H1 (cell line): ENCODE measurements around the gene KRT13. TPM values are rescaled to one million over a fixed set of nuclear protein-coding genes. Genes with fewer than 3 reads are reported as not detected.

Experiments used
- CTCF ChIA-PET: fragments of 300-600 bp; sonication (Branson Sonifier 250); formaldehyde crosslinking; loops from one replicate; lab custom pipeline; 2021; ENCODE audit not compliant: partially characterized antibody; lab: Charles Lee
- POLR2A ChIA-PET: fragments of 300-600 bp; sonication (Branson Sonifier 250); formaldehyde crosslinking; loops from one replicate; lab custom pipeline; 2021; ENCODE audit warnings: inconsistent platforms; ENCODE audit not compliant: partially characterized antibody; lab: Charles Lee
- DNase-seq, 2 experiments: peaks; one replicate each; pipeline versions ENCODE4 v3.0.0 to v3.0.0-alpha.2; 2010 to 2022; ENCODE audit warnings: low spot score in 2 of 2, low read depth in 1 of 2, mixed read lengths in 1 of 2
- FAIRE-seq: peaks from 2 replicates; lab custom pipeline; 2011; peaks lifted over from hg19 to GRCh38; lab: Jason Lieb, UNC
- H2AFZ ChIP-seq: 2 replicates; pipeline ENCODE4 v1.8.1; 2012; ENCODE audit warnings: low read length, inconsistent platforms
- H2AK5ac ChIP-seq: 2 replicates; pipeline ENCODE4 v1.6.1; 2013; ENCODE audit warnings: low read depth, low read length
- H2BK120ac ChIP-seq: replicated peaks from 2 replicates; pipeline ENCODE3; 2013; ENCODE audit warnings: low read depth, low read length, inconsistent platforms
- H2BK12ac ChIP-seq: 2 replicates; pipeline ENCODE4 v1.6.1; 2013; ENCODE audit warnings: low read depth, low read length
- H2BK15ac ChIP-seq: 2 replicates; pipeline ENCODE4 v1.6.1; 2013; ENCODE audit warnings: low read length
- H2BK20ac ChIP-seq: 2 replicates; pipeline ENCODE4 v1.6.1; 2013; ENCODE audit warnings: low read length
- H2BK5ac ChIP-seq: 2 replicates; pipeline ENCODE4 v1.6.1; 2013; ENCODE audit warnings: low read depth, low read length
- H3K14ac ChIP-seq: 2 replicates; pipeline ENCODE4 v1.6.1; 2013; ENCODE audit warnings: inconsistent platforms; ENCODE audit not compliant: insufficient read length
- H3K18ac ChIP-seq: 2 replicates; pipeline ENCODE4 v1.6.1; 2013; ENCODE audit warnings: low read length; ENCODE audit errors: extremely low read depth
- H3K23ac ChIP-seq: 2 replicates; pipeline ENCODE4 v1.6.1; 2013; ENCODE audit warnings: inconsistent platforms; ENCODE audit not compliant: insufficient read length
- H3K23me2 ChIP-seq: 2 replicates; pipeline ENCODE4 v1.6.1; 2013; ENCODE audit warnings: low read depth, low read length
- H3K27ac ChIP-seq: 2 replicates; pipeline ENCODE4 v1.6.1; 2011; ENCODE audit warnings: low read depth, low read length, inconsistent platforms
- H3K27me3 ChIP-seq, 4 experiments: replicated peaks in 1 of 4; 1 replicate in 1 of 4; 2 replicates in 3 of 4; pipeline versions ENCODE4 v1.6.1 to v1.8.1; 2011 to 2013; ENCODE audit warnings: low read length in 3 of 4, mild to moderate bottlenecking in 3 of 4, inconsistent platforms in 2 of 4, mixed read lengths in 2 of 4, moderate library complexity in 1 of 4; ENCODE audit not compliant: control insufficient read depth in 3 of 4, insufficient read depth in 3 of 4; ENCODE audit errors: extremely low read depth in 1 of 4
- H3K36me3 ChIP-seq, 4 experiments: 2 replicates each; pipeline versions ENCODE4 v1.6.1 to v1.8.1; 2011 to 2013; ENCODE audit warnings: mild to moderate bottlenecking in 4 of 4, low read length in 3 of 4, moderate library complexity in 2 of 4, control low read depth in 1 of 4, inconsistent platforms in 1 of 4; ENCODE audit not compliant: insufficient read depth in 4 of 4, control insufficient read depth in 2 of 4
- H3K4ac ChIP-seq: replicated peaks from 2 replicates; pipeline ENCODE3; 2013; ENCODE audit warnings: low read length, low read depth, mixed read lengths, inconsistent platforms; ENCODE audit not compliant: insufficient read length
- H3K4me1 ChIP-seq, 4 experiments: replicated peaks in 1 of 4; 1 replicate in 1 of 4; 2 replicates in 3 of 4; pipeline versions ENCODE4 v1.6.1 to v1.8.1; 2011 to 2013; ENCODE audit warnings: low read length in 3 of 4, inconsistent platforms in 2 of 4, mixed read lengths in 1 of 4; ENCODE audit not compliant: insufficient read depth in 4 of 4, control insufficient read depth in 3 of 4
- H3K4me2 ChIP-seq, 2 experiments: 2 replicates each; pipeline versions ENCODE4 v1.6.1 to v1.8.1; 2011 to 2013; ENCODE audit warnings: low read depth in 2 of 2, low read length in 2 of 2, control low read depth in 1 of 2, inconsistent platforms in 1 of 2, mild to moderate bottlenecking in 1 of 2; ENCODE audit not compliant: insufficient read depth in 1 of 2
- H3K4me3 ChIP-seq, 4 experiments: fragments of 200-600, 300-600 bp in 1 of 4; sonication (generic), shearing (Covaris generic), sonication (Bioruptor Twin) in 1 of 4; 2 replicates each; pipeline versions ENCODE4 v1.5.1 to v1.8.1; 2011 to 2016; ENCODE audit warnings: low read length in 4 of 4, low read depth in 3 of 4, control low read depth in 2 of 4, inconsistent platforms in 2 of 4, mild to moderate bottlenecking in 2 of 4, mixed read lengths in 1 of 4, moderate library complexity in 1 of 4; ENCODE audit not compliant: insufficient read depth in 2 of 4; ENCODE audit errors: extremely low read depth in 1 of 4
- H3K56ac ChIP-seq: replicated peaks from 2 replicates; pipeline ENCODE3; 2013; ENCODE audit warnings: low read depth, mild to moderate bottlenecking, mixed read lengths, low read length, inconsistent platforms; ENCODE audit not compliant: insufficient read length
- H3K79me1 ChIP-seq: 2 replicates; pipeline ENCODE4 v1.6.1; 2013; ENCODE audit warnings: low read depth, low read length, control low read depth
- H3K79me2 ChIP-seq, 2 experiments: 2 replicates each; pipeline versions ENCODE4 v1.6.1 to v1.8.1; 2012 to 2013; ENCODE audit warnings: low read length in 2 of 2, mild to moderate bottlenecking in 2 of 2, inconsistent platforms in 1 of 2; ENCODE audit not compliant: insufficient read depth in 2 of 2, control insufficient read depth in 1 of 2
- H3K9ac ChIP-seq, 4 experiments: replicated peaks in 1 of 4; 1 replicate in 1 of 4; 2 replicates in 3 of 4; pipeline versions ENCODE4 v1.6.1 to v1.8.1; 2011 to 2013; ENCODE audit warnings: low read depth in 3 of 4, low read length in 3 of 4, control low read depth in 2 of 4, mild to moderate bottlenecking in 2 of 4, moderate library complexity in 2 of 4, inconsistent platforms in 1 of 4; ENCODE audit errors: extremely low read depth in 1 of 4
- H3K9me3 ChIP-seq, 2 experiments: 2 replicates each; pipeline versions ENCODE4 v1.6.1 to v1.8.1; 2012 to 2013; ENCODE audit warnings: mild to moderate bottlenecking in 2 of 2, moderate library complexity in 2 of 2, control low read depth in 1 of 2, inconsistent platforms in 1 of 2, low read depth in 1 of 2, low read length in 1 of 2, mixed read lengths in 1 of 2; ENCODE audit not compliant: insufficient read depth in 2 of 2
- H4K20me1 ChIP-seq, 2 experiments: replicated peaks in 1 of 2; 2 replicates each; pipeline versions ENCODE3 to v1.8.1; 2011 to 2013; ENCODE audit warnings: inconsistent platforms in 2 of 2, low read length in 2 of 2, mild to moderate bottlenecking in 1 of 2; ENCODE audit not compliant: insufficient read depth in 2 of 2, control insufficient read depth in 1 of 2
- H4K5ac ChIP-seq: 2 replicates; pipeline ENCODE4 v1.6.1; 2013; ENCODE audit warnings: low read length, low read depth, mixed read lengths, inconsistent platforms; ENCODE audit not compliant: insufficient read length
- H4K8ac ChIP-seq: 2 replicates; pipeline ENCODE4 v1.8.0; 2013; ENCODE audit warnings: mild to moderate bottlenecking, moderate library complexity, low read length, inconsistent platforms; ENCODE audit not compliant: insufficient read depth; ENCODE audit errors: extremely low read depth
- H4K91ac ChIP-seq: replicated peaks from 2 replicates; pipeline ENCODE3; 2013; ENCODE audit warnings: low read length, mixed read lengths, inconsistent platforms; ENCODE audit not compliant: insufficient read length
- RBBP5 ChIP-seq: IDR thresholded peaks from 2 replicates; pipeline ENCODE4 v1.7.1; 2012; ENCODE audit warnings: low read depth, mild to moderate bottlenecking, inconsistent platforms, low read length, moderate library complexity, borderline replicate concordance
- RFX5 ChIP-seq: IDR thresholded peaks from 2 replicates; pipeline ENCODE4 v1.6.1; 2011; ENCODE audit warnings: low read depth, low read length, improper control_type of control experiment, borderline replicate concordance
- RNF2 ChIP-seq: fragments of 200-900, 300-1000 bp; sonication (generic); IDR thresholded peaks from 2 replicates; pipeline ENCODE4 v1.7.1; 2016; ENCODE audit warnings: borderline replicate concordance, low read depth, mild to moderate bottlenecking, antibody characterized with exemption, low read length; ENCODE audit not compliant: poor library complexity, severe bottlenecking; ENCODE audit errors: missing control alignments
- TCF12 ChIP-seq: IDR thresholded peaks from 2 replicates; pipeline ENCODE4 v1.6.1; 2011; ENCODE audit warnings: low read depth, mild to moderate bottlenecking, low read length
- WGBS, 2 experiments: shearing (Covaris generic) in 1 of 2; methylation state at CpG; one replicate each; pipeline versions ENCODE4 v1.1.6 to v1.1.7; 2013 to 2015; ENCODE audit warnings: low lambda C conversion rate in 2 of 2, mixed read lengths in 2 of 2, inconsistent platforms in 1 of 2, low coverage in 1 of 2, missing lambda C conversion rate in 1 of 2; ENCODE audit not compliant: insufficient replicate concordance in 2 of 2, insufficient coverage in 1 of 2, insufficient read length in 1 of 2; ENCODE audit errors: extremely low coverage in 1 of 2, missing lambda C conversion rate in 1 of 2; 5-methylcytosine and 5-hydroxymethylcytosine counted together
- polyA plus RNA-seq, 7 experiments: library from polyadenylated mRNA; depleted of rRNA in 3 of 7; stranded (reverse) in 5 of 7; unstranded in 2 of 7; fragments of >200 nt in 5 of 7; fragments of 200-250 nt in 2 of 7; gene quantifications; 1 replicate in 5 of 7; 2 replicates in 1 of 7; 4 replicates in 1 of 7; pipeline versions ENCODE4 v1.2.1 to v1.2.3, GENCODE V29; 2011 to 2013; ENCODE audit warnings: missing spikeins in 2 of 7, mixed read lengths in 2 of 7
- total RNA-seq: library from RNA; stranded (reverse); fragmentation: NEBNext Ultra II Directional; extraction: Animal tissue kit (Norgen Biotek cat#: 25700); gene quantifications from 2 replicates; pipeline ENCODE4 v1.2.1, GENCODE V29; 2021

KRT13 gene
- total and polyA plus RNA-seq, 2 of the 8 experiments (the other 6 are each of a cell fraction or from before 2014, with no cell fraction given) = 0.09 TPM; not detected in 1

GRCh38 chr17:41553987-41554680 lies 48.7 kb upstream of the KRT13 start:
- no peak for TF ChIP-seq TCF12
- TF ChIP-seq RBBP5 = no peak
- TF ChIP-seq RNF2 = no peak
- TF ChIP-seq RFX5 = no peak
- TF ChIP-seq, all 59 proteins: peak for 0
- H3K36me3 ChIP-seq = no peaks in the 10 kb centered on the region
- no peaks in the 10 kb centered on the region; the same call in 1 of the 2 replicates for H3K23me2 ChIP-seq
- no peaks in the 10 kb centered on the region for H3K9me3 ChIP-seq
- peaks cover 0 to 5% (median 0%) of the 10 kb centered on the region in 4 experiments; a peak in 3 of 7 replicates for H3K4me1 ChIP-seq
- no peak overlapping the region for H3K27ac ChIP-seq
- no peak overlapping the region for H3K23ac ChIP-seq
- H3K4me3 ChIP-seq = no peak overlapping the region
- H3K79me1 ChIP-seq = no peaks in the 10 kb centered on the region
- no peaks in the 10 kb centered on the region for H3K79me2 ChIP-seq
- no peak for DNase-seq
- no peak overlapping the region for H2BK5ac ChIP-seq
- no peak overlapping the region for H4K8ac ChIP-seq
- WGBS, 2 experiments = 67% methylated on average over 8 of the region's 8 CpGs; no CpG with 5 or more reads in 1 of the 2 experiments
- no peaks in the 10 kb centered on the region for H4K20me1 ChIP-seq
- no peak overlapping the region for H2BK12ac ChIP-seq
- H2BK15ac ChIP-seq = no peak overlapping the region
- CTCF ChIA-PET = interaction anchor here (0.8 to 21.2 kb wide), 6 partner anchors 9 to 111 kb away, joined by 3 to 492 read pairs (median 204); partner anchors contain the start of genes KRT13, KRT35 and KRT36
- H2BK120ac ChIP-seq = no peak overlapping the region
- no peak overlapping the region for H4K91ac ChIP-seq
- H3K56ac ChIP-seq = no peak overlapping the region
- H3K4me2 ChIP-seq = no peak overlapping the region
- H3K9ac ChIP-seq = no peak overlapping the region
- no peaks in the 10 kb centered on the region; a peak in 2 of 7 replicates for H3K27me3 ChIP-seq
- no peak overlapping the region for H3K18ac ChIP-seq
- no peak overlapping the region for H3K14ac ChIP-seq
- no peak overlapping the region for H3K4ac ChIP-seq
- H4K5ac ChIP-seq = no peak overlapping the region
- H2BK20ac ChIP-seq = no peak overlapping the region
- POLR2A ChIA-PET = interaction anchor here (1.4 to 1.6 kb wide), 2 partner anchors 11 to 136 kb away, joined by 4 read pairs; no protein-coding TSS in a partner anchor
- FAIRE-seq = no peak
- no peak overlapping the region for H2AFZ ChIP-seq
- H2AK5ac ChIP-seq = no peak overlapping the region
